GM15510 (cell line): Measurements from ENCODE around the gene BABAM1.

Experiments
- POLR2A ChIP-seq: IDR thresholded peaks from 3 replicates; pipeline ENCODE4 v1.6.1; 2011; ENCODE audit warnings: borderline replicate concordance; ENCODE audit not compliant: insufficient read length; ENCODE audit errors: extremely low read depth

BABAM1 gene

DNA sequence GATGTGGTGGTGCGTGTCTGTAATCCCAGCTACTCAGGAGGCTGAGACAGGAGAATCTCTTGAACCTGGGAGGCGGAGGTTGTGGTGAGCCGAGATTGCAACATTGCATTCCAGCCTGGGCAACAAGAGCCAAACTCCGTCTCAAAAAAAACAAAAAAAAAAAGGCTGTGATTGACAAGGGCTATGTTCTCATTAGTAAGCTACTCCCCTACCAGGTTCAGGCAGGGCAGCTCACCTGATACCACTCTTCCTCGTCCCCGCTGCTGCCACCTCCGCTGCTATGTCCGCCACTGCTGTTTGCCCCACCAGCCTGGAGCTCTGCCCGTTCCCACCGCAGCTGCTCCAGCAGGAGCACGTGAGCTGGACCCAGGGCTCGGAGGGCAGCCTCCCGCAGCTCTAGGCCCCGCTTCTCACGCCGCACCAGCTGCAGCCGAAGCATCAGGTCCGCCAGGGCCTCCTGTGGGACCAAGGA lies 12.1 kb upstream of the BABAM1 start:
- TF ChIP-seq POLR2A, result no peak

DNA sequence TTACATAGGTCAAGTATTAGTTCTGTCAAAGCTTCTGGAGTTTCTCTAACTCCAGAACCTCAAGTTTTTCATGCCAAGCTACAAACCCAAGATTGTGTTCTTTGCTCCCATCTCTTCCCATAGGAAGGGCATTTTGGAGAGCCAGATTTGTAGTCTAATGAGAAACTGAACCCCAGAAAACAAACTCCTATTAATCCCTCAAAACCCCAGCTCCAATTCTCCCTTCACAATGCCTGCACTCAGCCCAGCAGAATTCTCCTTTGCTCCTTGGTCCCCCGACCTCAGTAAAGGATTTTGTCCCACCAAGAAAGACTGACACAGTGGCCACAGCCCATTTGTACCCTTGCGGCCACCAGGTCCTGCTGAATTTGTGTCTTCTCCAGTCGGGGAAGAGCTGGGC lies 11.1 kb upstream of the BABAM1 start:
- no peak for TF ChIP-seq POLR2A

DNA sequence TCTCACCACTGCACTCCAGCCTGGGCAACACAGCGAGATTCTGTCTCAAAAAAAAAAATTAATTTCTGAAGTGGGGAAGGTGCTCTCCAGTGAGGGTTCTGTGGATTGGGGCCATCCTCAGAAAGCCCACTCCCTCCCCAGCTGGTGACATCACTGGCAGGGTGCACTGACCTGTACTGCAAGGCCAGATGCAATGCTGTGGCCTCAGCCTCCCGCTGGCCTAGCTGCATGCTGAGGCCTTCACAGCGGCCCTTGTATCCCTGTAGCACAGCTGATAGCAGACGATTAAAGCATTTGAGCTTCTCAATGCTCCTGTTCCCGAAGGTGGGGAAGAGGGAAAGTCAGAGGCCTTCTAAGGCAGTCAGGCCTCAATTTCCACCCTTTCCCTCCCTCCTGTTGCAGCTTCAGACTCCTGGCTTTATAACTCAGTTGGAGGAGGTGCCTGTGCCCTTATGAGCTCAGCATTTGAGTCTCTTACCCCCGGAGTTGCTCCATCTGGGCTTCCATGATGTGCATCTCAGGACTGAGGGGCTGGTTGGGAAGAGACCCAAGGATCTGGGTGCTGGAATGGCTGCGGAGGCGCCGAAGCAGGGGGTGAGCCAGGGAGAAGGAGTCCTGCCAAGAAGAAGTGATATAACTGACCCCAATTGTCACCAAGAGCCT lies 8.0 kb upstream of the BABAM1 start:
- TF ChIP-seq POLR2A, result no peak

DNA sequence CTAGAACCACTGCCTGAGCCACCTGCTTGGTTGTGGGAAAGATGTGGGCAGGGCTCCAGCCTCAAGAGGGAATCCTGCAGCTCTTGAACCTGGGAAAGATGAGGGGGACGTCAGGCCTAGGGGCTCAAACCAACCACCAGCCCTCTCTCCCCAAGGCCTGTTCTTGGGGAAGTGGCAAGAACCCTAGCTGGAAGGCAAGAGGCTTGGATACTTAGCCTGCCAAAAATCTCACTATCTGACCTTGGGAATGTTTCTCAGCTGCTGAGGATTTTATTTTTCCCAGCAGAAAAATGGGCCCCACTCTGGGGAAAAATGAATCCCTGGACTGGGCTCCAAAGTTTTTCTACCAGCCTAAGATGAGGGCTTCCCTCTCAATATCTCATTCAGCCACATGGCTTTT lies 7.3 kb upstream of the BABAM1 start:
- TF ChIP-seq POLR2A, result no peak

DNA sequence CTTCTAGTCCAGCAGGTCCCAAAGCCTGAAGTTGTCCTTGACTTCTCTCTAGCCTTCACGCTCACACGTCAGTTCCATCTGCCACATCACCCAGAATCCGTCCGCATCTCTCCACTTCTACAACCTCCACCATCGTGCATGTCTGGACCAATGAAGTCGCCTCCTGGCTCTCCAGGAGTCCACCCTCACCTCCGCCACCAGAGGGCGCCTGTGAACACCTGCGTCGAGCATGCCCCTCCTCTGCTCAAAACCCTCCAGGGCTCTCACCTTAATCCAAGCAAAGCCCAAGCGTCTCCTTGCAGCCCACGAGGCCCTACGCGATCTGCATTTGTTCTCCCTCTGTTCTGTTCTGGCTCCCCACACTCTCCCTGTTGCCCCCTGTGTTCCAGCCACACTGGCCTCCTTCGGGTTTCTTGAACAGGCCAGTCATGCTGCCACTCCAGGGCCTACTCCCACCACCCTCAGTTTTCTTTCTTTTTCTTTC lies 6.4 kb upstream of the BABAM1 start:
- TF ChIP-seq POLR2A, result no peak

DNA sequence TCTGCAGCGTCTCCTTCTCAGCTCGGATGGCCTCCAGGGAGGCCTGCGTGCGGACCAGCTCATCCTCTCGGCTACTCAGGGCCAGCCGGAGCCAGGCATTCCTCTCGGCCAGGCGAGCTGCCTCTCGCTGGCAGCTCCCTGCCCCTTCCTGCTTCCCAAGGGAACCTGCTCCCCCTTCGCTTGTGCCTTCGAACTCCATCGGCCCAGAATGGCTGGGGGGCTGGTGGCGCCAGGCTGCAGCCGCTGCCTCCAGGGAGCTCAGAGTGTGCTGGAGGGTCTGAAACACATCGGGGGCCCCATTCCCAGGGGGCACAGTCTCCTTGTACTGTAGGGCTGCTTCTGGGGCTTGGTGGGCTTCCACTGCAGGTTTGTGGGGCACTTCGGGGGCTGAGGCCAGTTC lies 4.7 kb upstream of the BABAM1 start:
- TF ChIP-seq POLR2A, result no peak

DNA sequence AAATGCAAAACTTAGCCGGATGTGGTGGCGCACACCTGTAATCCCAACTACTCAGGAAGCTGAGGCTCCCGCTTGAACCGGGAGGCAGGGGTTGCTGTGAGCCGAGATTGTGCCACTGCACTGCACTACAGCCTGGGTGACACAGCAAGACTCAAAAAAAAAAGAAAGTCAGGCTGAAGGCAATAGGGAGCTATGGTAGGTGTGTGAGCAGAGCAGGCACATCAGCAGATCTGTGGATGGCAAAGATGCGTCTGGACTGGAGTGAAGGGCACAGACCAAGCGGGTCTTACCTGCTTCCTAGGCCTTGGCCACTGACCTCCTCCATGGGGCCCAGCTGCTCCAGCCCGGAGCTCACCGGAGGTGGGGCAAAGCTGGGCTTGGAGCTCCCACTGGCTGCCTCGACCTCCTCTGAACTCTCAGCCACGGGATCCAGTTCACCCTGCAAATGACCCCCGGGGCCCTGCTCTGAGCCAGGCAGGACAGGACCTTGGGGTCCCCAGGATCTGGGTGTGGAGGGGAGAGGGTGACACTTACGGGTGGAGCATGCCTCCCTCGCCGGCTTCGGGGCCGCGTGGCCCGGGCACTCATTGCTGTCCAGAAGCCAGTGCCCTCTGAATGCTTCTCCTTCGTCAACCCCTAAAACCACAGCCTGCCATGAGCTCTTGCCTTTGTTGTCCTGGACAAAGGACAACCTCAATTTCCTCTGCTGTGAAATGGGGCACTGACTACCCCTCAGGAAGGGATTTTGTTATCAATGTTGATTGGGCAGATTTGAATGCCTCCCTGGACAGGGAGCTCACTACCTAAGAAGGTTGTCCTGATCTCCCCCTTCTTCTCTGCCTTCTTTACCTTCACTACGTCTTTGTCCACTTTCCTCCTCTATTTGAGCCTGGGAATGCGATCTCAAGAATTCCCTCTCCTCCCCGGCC lies 3.3 kb upstream of the BABAM1 start:
- TF ChIP-seq POLR2A, result no peak

DNA sequence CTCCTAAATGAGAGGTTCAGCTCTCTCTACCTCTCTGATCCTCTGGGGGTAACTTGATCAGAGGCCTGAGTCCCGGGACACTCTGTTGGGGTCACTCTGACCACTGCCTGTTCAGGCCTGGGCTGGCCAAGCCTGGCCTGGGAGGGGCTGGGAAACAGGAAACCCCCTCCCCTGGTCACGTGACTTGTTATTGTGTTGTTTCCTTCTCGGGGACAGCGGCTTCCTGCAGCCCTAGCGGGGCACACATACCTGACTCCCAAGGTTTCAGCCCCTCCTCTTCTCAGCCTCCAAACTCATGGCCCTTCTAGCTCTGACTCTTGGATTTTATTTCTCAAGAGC lies 2.6 kb upstream of the BABAM1 start, which contains the start of gene USHBP1:
USHBP1 (minus strand) TSS at position 105 of the 339 bp plus-strand sequence. CDS start 446 bp downstream, outside the sequence.
- no peak for TF ChIP-seq POLR2A

DNA sequence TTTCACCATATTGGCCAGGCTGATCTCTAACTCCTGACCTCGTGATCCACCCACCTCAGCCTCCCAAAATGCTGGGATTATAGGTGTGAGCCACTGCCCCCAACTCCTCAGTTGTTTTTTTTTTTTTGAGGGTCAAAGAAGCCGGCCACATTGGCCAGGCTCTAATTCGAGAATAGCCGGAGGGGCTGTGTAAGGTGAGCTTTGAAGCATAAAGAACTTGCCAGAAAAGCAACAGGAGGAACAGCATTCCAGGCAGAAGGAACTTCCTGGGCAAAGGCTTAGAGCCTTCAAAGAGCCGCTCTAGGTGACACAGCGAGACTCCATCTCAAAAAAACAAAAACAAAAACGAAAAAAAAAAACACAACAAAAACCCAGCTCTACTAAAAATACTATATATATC lies 1.2 kb upstream of the BABAM1 start:
- TF ChIP-seq POLR2A, result no peak

DNA sequence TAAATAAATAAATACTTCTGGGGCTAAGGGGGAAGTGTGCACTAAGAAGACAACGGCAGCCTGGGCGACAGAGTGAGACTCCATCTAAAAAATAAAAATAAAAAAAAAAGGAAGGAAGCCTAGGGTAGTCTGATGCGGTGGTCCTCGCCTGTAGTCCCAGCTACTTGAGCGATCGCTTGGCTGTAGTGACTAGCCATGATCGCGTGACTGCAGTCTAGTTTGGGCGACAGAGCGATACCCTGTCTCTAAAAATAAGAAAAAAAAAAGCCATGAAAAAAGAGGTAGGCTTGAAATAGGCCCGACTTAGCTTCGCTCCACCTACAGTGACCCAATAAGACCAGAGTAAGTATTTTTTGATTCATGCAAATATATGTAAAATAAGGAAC lies 661 bp upstream of the BABAM1 start:
- TF ChIP-seq POLR2A, result peak; percentile 41

DNA sequence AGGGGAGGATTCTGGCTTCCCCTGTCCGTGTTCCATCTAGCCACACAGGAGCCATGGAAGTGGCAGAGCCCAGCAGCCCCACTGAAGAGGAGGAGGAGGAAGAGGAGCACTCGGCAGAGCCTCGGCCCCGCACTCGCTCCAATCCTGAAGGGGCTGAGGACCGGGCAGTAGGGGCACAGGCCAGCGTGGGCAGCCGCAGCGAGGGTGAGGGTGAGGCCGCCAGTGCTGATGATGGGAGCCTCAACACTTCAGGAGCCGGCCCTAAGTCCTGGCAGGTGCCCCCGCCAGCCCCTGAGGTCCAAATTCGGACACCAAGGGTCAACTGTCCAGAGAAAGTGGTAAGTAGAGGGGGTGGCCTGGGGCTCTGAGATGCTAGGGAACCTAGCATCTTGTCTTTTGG lies 1.5 kb downstream of the BABAM1 start:
- TF ChIP-seq POLR2A, result no peak

DNA sequence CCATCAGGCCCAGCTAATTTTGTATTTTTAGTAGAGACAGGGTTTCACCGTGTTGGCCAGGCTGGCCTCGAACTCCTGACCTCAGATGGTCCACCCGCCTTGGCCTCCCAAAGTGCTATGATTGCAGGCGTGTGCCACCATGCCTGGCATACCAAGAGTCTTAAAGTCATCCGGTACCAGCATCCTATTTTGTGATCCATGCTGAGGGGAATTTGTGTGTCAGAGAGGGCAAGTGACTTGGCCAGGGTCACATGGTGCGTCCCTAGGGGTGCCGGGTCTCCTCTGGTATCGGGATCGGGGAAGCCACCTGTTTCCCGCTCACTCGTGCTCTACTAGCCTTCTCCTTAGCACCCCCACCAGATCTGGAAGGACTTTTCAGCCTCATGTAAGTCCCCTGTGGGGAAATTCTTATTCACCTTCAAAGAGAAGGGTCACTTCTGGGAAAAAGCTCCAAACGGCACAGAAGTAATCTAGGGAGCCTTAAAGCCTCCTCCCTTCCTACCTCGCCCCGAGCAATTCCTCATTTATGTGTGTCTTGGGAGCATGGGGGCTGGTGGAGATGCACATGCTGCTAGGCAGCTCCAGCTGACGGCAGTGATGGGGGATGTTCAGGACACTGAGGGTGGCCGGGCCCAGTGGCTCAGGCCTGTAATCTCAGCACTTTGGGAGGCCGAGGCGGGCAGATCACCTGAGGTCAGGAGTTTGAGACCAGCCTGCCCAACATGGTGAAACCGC lies 8.4 kb downstream of the BABAM1 start:
- no peak for TF ChIP-seq POLR2A

DNA sequence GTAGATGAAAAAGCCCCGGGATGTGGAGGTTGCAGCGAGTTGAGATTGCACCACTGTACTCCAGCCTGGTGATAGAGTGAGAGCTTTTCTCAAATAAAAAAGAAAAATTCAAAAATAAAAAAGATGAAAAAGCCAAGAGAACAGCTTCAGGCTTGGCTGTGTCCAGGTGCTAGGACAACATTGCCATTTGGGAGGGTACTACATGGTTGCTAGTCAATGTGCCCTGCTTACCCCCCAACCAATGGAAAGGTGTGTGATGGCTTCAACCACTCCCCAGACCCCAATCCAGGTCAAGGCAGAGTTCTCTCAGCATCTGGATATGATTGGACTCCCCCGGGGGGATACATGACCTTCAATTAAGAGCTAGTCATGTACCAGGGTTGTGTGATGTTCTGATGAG lies 12.2 kb downstream of the BABAM1 start:
- TF ChIP-seq POLR2A, result no peak

DNA sequence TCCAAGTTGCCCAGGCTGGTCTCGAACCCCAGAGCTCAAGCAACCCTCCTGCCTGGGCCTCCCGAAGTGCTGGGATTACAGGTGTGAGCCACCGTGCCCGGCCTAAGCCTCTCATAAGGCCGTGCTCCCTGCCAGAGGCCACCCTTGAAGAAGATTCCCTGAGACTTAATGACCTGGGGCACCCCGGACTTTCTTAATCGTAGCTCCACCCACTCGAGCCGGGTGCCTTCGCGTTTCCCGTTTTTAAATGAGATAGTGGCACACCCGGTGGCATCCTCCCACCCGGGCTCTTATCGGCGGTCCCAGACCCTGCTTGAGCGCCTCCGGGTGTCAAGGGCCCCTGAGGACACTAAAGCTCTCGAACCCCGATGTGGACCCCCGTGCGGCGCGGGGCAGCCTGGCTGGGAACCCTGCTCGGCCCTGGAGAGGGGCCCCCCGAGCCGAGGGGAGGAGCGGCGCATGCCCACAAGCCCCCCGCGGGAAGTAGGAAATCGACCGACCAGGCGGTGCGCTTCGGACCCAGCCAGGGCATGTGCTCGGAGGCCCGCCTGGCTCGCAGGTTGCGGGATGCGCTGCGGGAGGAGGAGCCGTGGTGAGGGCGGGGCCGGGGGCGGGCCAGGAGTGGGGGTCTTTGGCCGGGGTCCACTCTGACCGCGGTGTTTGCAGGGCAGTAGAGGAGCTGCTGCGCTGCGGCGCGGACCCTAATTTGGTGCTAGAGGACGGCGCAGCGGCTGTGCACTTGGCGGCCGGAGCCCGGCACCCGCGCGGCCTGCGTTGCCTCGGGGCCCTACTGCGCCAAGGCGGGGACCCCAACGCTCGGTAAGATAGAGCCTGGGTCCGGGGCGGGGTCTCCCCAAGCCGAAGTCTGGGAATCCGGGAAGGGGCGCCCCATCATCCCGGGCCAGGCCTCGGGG lies 14.4 kb downstream of the BABAM1 start, which contains the start of gene ANKLE1:
ANKLE1 (plus strand) TSS at position 511 of the 914 bp plus-strand sequence; CDS start at position 531, 20 bp downstream.
- TF ChIP-seq POLR2A, result peak; percentile 47

DNA sequence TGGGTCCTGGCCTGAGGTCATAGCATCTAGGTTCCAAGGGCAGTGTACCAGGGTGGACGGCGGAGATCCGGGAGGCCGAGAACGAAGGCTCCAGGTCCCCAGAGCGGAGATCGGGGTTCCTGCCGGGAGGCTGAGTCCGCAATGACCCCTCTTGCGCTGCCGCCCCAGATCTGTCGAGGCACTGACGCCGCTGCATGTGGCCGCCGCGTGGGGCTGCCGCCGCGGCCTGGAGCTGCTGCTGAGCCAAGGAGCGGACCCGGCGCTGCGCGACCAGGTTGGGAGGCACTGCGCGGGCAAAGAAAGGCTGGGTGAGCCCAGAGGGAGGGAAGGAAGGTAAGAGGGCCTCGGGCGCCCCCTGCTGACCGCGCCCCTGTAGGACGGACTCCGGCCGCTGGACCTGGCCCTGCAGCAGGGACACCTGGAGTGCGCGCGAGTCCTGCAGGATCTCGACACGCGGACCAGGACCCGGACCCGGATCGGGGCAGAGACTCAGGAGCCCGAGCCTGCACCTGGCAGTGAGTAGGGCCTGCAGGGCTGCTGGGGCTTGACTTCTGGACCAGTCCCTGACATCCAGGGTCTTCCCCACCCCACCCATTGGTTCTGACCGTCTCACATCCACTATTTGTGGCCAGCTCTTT lies 15.4 kb downstream of the BABAM1 start:
- peak; percentile 52 for TF ChIP-seq POLR2A
